ENCODE measurements around the gene CIBAR2.

The CIBAR2 gene

GRCh38 chr16:85094812-85095211, 17.5 kb downstream of the CIBAR2 start:
- no peaks in the 10 kb centered on the region for H3K9me3 ChIP-seq (ENCODE audit: insufficient read depth, low read depth, low read length)
- H3K27me3 ChIP-seq (ENCODE audit: insufficient read depth, low read length) = no peaks in the 10 kb centered on the region
- no peak overlapping the region for H3K27ac ChIP-seq (ENCODE audit: low read depth, low read length)
- 92% methylated on average over 12 of the region's 12 CpGs for WGBS
- H3K4me1 ChIP-seq (ENCODE audit: insufficient read depth, low read length) = no peaks in the 10 kb centered on the region
- no peak overlapping the region for H3K9ac ChIP-seq (ENCODE audit: low read depth, low read length)
- H3K36me3 ChIP-seq (ENCODE audit: insufficient read depth, low read length) = no peaks in the 10 kb centered on the region
- no peak overlapping the region for H3K4me3 ChIP-seq (ENCODE audit: low read length)

- Histone ChIP-seq H3K27me3 (ENCODE audit: insufficient read depth, low read length) (no peaks in the 10 kb centered on the region), H3K36me3 (ENCODE audit: insufficient read depth, low read length) (no peaks in the 10 kb centered on the region), H3K27ac (ENCODE audit: low read depth, low read length) (no peak overlapping the region), H3K9ac (ENCODE audit: low read depth, low read length) (no peak overlapping the region), H3K4me1 (ENCODE audit: insufficient read depth, low read length) (no peaks in the 10 kb centered on the region), H3K9me3 (ENCODE audit: insufficient read depth, low read depth, low read length) (no peaks in the 10 kb centered on the region), H3K4me3 (ENCODE audit: low read length) (no peak overlapping the region)
- 87% methylated on average over 11 of the region's 12 CpGs for WGBS
Observed at GRCh38 chr16:85094176-85094805, 18.0 kb downstream of the CIBAR2 start.

GRCh38 chr16:85093705-85094104, 18.6 kb downstream of the CIBAR2 start:
- H3K27me3 ChIP-seq (ENCODE audit: insufficient read depth, low read length) = no peaks in the 10 kb centered on the region

GRCh38 chr16:85092851-85093250, 19.4 kb downstream of the CIBAR2 start:
- whole genome bisulfite sequencing = 91% methylated on average over 17 of the region's 18 CpGs
- Histone ChIP-seq H3K27ac (ENCODE audit: low read depth, low read length) (no peak overlapping the region), H3K27me3 (ENCODE audit: insufficient read depth, low read length) (no peaks in the 10 kb centered on the region), H3K9ac (ENCODE audit: low read depth, low read length) (no peak overlapping the region), H3K4me3 (ENCODE audit: low read length) (no peak overlapping the region), H3K36me3 (ENCODE audit: insufficient read depth, low read length) (no peaks in the 10 kb centered on the region), H3K4me1 (ENCODE audit: insufficient read depth, low read length) (no peaks in the 10 kb centered on the region), H3K9me3 (ENCODE audit: insufficient read depth, low read depth, low read length) (no peaks in the 10 kb centered on the region)

More at GRCh38 chr16:85093705-85094104, 18.6 kb downstream of the CIBAR2 start:
- Histone ChIP-seq H3K9me3 (ENCODE audit: insufficient read depth, low read depth, low read length) (no peaks in the 10 kb centered on the region), H3K36me3 (ENCODE audit: insufficient read depth, low read length) (no peaks in the 10 kb centered on the region), H3K4me3 (ENCODE audit: low read length) (no peak overlapping the region), H3K9ac (ENCODE audit: low read depth, low read length) (no peak overlapping the region), H3K27ac (ENCODE audit: low read depth, low read length) (no peak overlapping the region), H3K4me1 (ENCODE audit: insufficient read depth, low read length) (no peaks in the 10 kb centered on the region)
- 92% methylated on average over 13 of the region's 13 CpGs for WGBS

GRCh38 chr16:85092309-85092708, 20.0 kb downstream of the CIBAR2 start:
- H3K36me3 ChIP-seq (ENCODE audit: insufficient read depth, low read length) = no peaks in the 10 kb centered on the region
- no peak overlapping the region for H3K9ac ChIP-seq (ENCODE audit: low read depth, low read length)
- H3K4me1 ChIP-seq (ENCODE audit: insufficient read depth, low read length) = no peaks in the 10 kb centered on the region
- no peaks in the 10 kb centered on the region for H3K9me3 ChIP-seq (ENCODE audit: insufficient read depth, low read depth, low read length)
- H3K4me3 ChIP-seq (ENCODE audit: low read length) = no peak overlapping the region
- H3K27ac ChIP-seq (ENCODE audit: low read depth, low read length) = no peak overlapping the region
- 83% methylated on average over 9 of the region's 9 CpGs for WGBS
- H3K27me3 ChIP-seq (ENCODE audit: insufficient read depth, low read length) = no peaks in the 10 kb centered on the region

GRCh38 chr16:85091522-85091910, 20.8 kb downstream of the CIBAR2 start:
- Histone ChIP-seq H3K27me3 (ENCODE audit: insufficient read depth, low read length) (no peaks in the 10 kb centered on the region; the same call in 1 of the 2 replicates), H3K36me3 (ENCODE audit: insufficient read depth, low read length) (no peaks in the 10 kb centered on the region), H3K4me3 (ENCODE audit: low read length) (no peak overlapping the region), H3K9ac (ENCODE audit: low read depth, low read length) (no peak overlapping the region), H3K4me1 (ENCODE audit: insufficient read depth, low read length) (no peaks in the 10 kb centered on the region), H3K27ac (ENCODE audit: low read depth, low read length) (no peak overlapping the region), H3K9me3 (ENCODE audit: insufficient read depth, low read depth, low read length) (no peaks in the 10 kb centered on the region)
- WGBS = 88% methylated on average over 6 of the region's 7 CpGs

- H3K27me3 ChIP-seq (ENCODE audit: insufficient read depth, low read length) = peaks cover 4% of the 10 kb centered on the region; the same call in 1 of the 2 replicates
- H3K9ac ChIP-seq (ENCODE audit: low read depth, low read length) = no peak overlapping the region
- 86% methylated on average over 8 of the region's 8 CpGs for WGBS
- H3K36me3 ChIP-seq (ENCODE audit: insufficient read depth, low read length) = no peaks in the 10 kb centered on the region
- no peaks in the 10 kb centered on the region for H3K9me3 ChIP-seq (ENCODE audit: insufficient read depth, low read depth, low read length)
- no peaks in the 10 kb centered on the region for H3K4me1 ChIP-seq (ENCODE audit: insufficient read depth, low read length)
- no peak overlapping the region for H3K27ac ChIP-seq (ENCODE audit: low read depth, low read length)
- H3K4me3 ChIP-seq (ENCODE audit: low read length) = no peak overlapping the region
Observed at GRCh38 chr16:85090873-85091521, 21.3 kb downstream of the CIBAR2 start.

GRCh38 chr16:85090181-85090580, 22.1 kb downstream of the CIBAR2 start:
- Histone ChIP-seq H3K4me3 (ENCODE audit: low read length) (no peak overlapping the region), H3K36me3 (ENCODE audit: insufficient read depth, low read length) (no peaks in the 10 kb centered on the region)
- WGBS = 93% methylated on average over 13 of the region's 13 CpGs

GRCh38 chr16:85089525-85089924, 22.7 kb downstream of the CIBAR2 start:
- H3K27ac ChIP-seq (ENCODE audit: low read depth, low read length) = no peak overlapping the region
- H3K4me3 ChIP-seq (ENCODE audit: low read length) = no peak overlapping the region
- no peaks in the 10 kb centered on the region for H3K9me3 ChIP-seq (ENCODE audit: insufficient read depth, low read depth, low read length)
- H3K36me3 ChIP-seq (ENCODE audit: insufficient read depth, low read length) = no peaks in the 10 kb centered on the region
- peaks cover 18% of the 10 kb centered on the region for H3K27me3 ChIP-seq (ENCODE audit: insufficient read depth, low read length)
- WGBS = 94% methylated on average over 16 of the region's 16 CpGs
- H3K9ac ChIP-seq (ENCODE audit: low read depth, low read length) = no peak overlapping the region
- no peaks in the 10 kb centered on the region for H3K4me1 ChIP-seq (ENCODE audit: insufficient read depth, low read length)

More at GRCh38 chr16:85090181-85090580, 22.1 kb downstream of the CIBAR2 start:
- no peaks in the 10 kb centered on the region for H3K4me1 ChIP-seq (ENCODE audit: insufficient read depth, low read length)
- H3K27me3 ChIP-seq (ENCODE audit: insufficient read depth, low read length) = peaks cover 12% of the 10 kb centered on the region
- no peaks in the 10 kb centered on the region for H3K9me3 ChIP-seq (ENCODE audit: insufficient read depth, low read depth, low read length)
- H3K9ac ChIP-seq (ENCODE audit: low read depth, low read length) = no peak overlapping the region
- H3K27ac ChIP-seq (ENCODE audit: low read depth, low read length) = no peak overlapping the region

- Histone ChIP-seq H3K9ac (ENCODE audit: low read depth, low read length) (no peak overlapping the region), H3K4me1 (ENCODE audit: insufficient read depth, low read length) (peaks cover 2% of the 10 kb centered on the region), H3K27me3 (ENCODE audit: insufficient read depth, low read length) (peaks cover 20% of the 10 kb centered on the region), H3K4me3 (ENCODE audit: low read length) (no peak overlapping the region), H3K27ac (ENCODE audit: low read depth, low read length) (no peak overlapping the region), H3K9me3 (ENCODE audit: insufficient read depth, low read depth, low read length) (no peaks in the 10 kb centered on the region), H3K36me3 (ENCODE audit: insufficient read depth, low read length) (no peaks in the 10 kb centered on the region)
- 91% methylated on average over 31 of the region's 31 CpGs for WGBS
Observed at GRCh38 chr16:85088570-85089199, 23.6 kb downstream of the CIBAR2 start.

- Histone ChIP-seq H3K4me1 (ENCODE audit: insufficient read depth, low read length) (peaks cover 5% of the 10 kb centered on the region), H3K9me3 (ENCODE audit: insufficient read depth, low read depth, low read length) (no peaks in the 10 kb centered on the region), H3K9ac (ENCODE audit: low read depth, low read length) (no peak overlapping the region), H3K27me3 (ENCODE audit: insufficient read depth, low read length) (peaks cover 23% of the 10 kb centered on the region), H3K36me3 (ENCODE audit: insufficient read depth, low read length) (no peaks in the 10 kb centered on the region), H3K4me3 (ENCODE audit: low read length) (no peak overlapping the region), H3K27ac (ENCODE audit: low read depth, low read length) (no peak overlapping the region)
- 95% methylated on average over 21 of the region's 21 CpGs for WGBS
Observed at GRCh38 chr16:85087899-85088569, 24.2 kb downstream of the CIBAR2 start.

Data from HUES64 (cell line).